Measurements from ENCODE around the gene CCDC187. TPM values are rescaled to one million over a fixed set of nuclear protein-coding genes. Genes with fewer than 3 reads are reported as not detected.
"Not testable (repeated sequence)": the region's sequence is repeated elsewhere in the genome, so short reads cannot be mapped to it uniquely, and the experiment has no call there.

Gene CCDC187
- total and polyA plus RNA-seq, 2 experiments from 2014 or later: 0.13 to 1.3 TPM

DNA sequence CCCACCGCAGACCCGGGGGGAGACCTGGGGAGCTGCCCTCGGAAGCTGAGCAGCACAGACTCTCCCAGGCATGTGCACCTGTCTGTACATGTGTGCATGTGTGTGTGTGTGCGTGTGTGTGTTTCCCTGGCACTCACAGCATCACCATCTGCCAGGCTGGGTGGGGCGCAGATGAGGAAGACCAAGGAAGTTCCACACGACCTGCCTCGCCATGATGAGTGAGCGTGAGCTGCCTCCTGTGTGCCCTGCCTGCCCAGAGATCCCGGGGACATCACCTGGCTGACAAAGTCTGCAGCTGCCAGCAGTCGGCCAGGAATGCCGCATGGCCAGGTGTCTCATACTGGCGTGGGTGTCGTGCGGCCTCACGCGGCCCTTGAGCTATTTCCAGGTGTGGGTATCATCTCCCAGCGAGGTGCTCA is 19.5 kb upstream of the CCDC187 start:
- no peak overlapping the region for H3K27ac ChIP-seq
- DNase-seq (ENCODE audit: low read depth in 1 of 2, low spot score in 1 of 2): no peak
- TF ChIP-seq, protein P1, sequence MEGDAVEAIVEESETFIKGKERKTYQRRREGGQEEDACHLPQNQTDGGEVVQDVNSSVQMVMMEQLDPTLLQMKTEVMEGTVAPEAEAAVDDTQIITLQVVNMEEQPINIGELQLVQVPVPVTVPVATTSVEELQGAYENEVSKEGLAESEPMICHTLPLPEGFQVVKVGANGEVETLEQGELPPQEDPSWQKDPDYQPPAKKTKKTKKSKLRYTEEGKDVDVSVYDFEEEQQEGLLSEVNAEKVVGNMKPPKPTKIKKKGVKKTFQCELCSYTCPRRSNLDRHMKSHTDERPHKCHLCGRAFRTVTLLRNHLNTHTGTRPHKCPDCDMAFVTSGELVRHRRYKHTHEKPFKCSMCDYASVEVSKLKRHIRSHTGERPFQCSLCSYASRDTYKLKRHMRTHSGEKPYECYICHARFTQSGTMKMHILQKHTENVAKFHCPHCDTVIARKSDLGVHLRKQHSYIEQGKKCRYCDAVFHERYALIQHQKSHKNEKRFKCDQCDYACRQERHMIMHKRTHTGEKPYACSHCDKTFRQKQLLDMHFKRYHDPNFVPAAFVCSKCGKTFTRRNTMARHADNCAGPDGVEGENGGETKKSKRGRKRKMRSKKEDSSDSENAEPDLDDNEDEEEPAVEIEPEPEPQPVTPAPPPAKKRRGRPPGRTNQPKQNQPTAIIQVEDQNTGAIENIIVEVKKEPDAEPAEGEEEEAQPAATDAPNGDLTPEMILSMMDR (IDR thresholded peaks at IDR 0.05; ENCODE audit: low read depth, low read length): no peak

GRCh38 chr9:136322756-136323330 is 18.9 kb upstream of the CCDC187 start:
- Histone ChIP-seq H3K27ac (no peak overlapping the region), H3K27me3 (no peaks in the 10 kb centered on the region), H3K9me3 (ENCODE audit: low read depth) (no peaks in the 10 kb centered on the region), H3K4me3 (no peak overlapping the region), H3K36me3 (no peaks in the 10 kb centered on the region), H3K4me1 (ENCODE audit: low read depth) (peaks cover 22% of the 10 kb centered on the region)
- TF ChIP-seq, protein P1 (IDR thresholded peaks at IDR 0.05; ENCODE audit: low read depth, low read length): no peak
- DNase-seq (ENCODE audit: low read depth in 1 of 2, low spot score in 1 of 2): no peak

More for the DNA sequence above, 19.5 kb upstream of the CCDC187 start:
- Histone ChIP-seq H3K4me3 (no peak overlapping the region), H3K9me3 (ENCODE audit: low read depth) (no peaks in the 10 kb centered on the region), H3K27me3 (no peaks in the 10 kb centered on the region), H3K36me3 (no peaks in the 10 kb centered on the region), H3K4me1 (ENCODE audit: low read depth) (peaks cover 27% of the 10 kb centered on the region)

- no peaks in the 10 kb centered on the region for H3K36me3 ChIP-seq
- peaks cover 16% of the 10 kb centered on the region for H3K4me1 ChIP-seq (ENCODE audit: low read depth)
- no peak overlapping the region for H3K27ac ChIP-seq
- TF ChIP-seq, protein P1 (IDR thresholded peaks at IDR 0.05; ENCODE audit: low read depth, low read length): no peak
- no peaks in the 10 kb centered on the region for H3K9me3 ChIP-seq (ENCODE audit: low read depth)
- no peak overlapping the region for H3K4me3 ChIP-seq
- no peak for DNase-seq (ENCODE audit: low read depth in 1 of 2, low spot score in 1 of 2)
- H3K27me3 ChIP-seq: no peaks in the 10 kb centered on the region
These were observed 17.7 kb upstream of the CCDC187 start for GRCh38 chr9:136321561-136321960.

DNA sequence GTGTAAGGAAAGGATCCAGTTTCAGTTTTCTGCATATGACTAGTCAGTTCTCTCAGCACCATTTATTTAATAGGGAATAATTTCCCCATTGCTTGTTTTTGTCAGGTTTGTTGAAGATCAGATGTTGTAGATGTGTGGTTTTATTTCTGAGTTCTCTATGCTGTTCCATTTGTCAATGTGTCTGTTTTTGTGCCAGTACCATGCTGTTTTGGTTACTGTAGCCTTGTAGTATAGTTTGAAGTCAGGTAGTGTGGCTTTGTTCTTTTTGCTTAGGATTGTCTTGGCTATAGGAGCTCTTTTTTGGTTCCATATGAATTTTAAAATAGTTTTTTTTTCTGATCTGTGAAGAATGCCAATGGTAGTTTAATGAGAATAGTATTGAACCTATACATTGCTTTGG is 17.1 kb upstream of the CCDC187 start:
- DNase-seq (ENCODE audit: low read depth in 1 of 2, low spot score in 1 of 2); H3K27me3 ChIP-seq; H3K27ac ChIP-seq; H3K36me3 ChIP-seq; H3K4me3 ChIP-seq; H3K9me3 ChIP-seq (ENCODE audit: low read depth): not testable (repeated sequence)
- peaks cover 10% of the 10 kb centered on the region for H3K4me1 ChIP-seq (ENCODE audit: low read depth)

DNA sequence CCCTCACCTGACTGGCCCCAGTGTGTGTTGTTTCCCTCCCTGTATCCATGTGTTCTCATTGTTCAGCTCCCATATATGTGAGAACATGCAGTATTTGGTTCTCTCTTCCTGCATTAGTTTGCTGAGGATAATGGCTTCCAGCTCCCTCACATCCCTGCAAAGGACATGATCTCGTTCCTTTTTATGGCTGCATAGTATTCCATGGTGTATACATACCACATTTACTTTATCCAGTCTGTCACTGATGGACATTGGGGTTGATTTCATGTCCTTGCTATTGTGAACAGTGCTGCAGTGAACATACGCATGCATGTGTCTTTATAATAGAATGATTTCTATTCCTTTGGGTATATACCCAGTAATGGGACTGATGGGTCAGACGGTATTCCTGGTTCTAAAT is 16.1 kb upstream of the CCDC187 start:
- not testable (repeated sequence) for H3K36me3 ChIP-seq; H3K27me3 ChIP-seq; H3K27ac ChIP-seq; DNase-seq (ENCODE audit: low read depth in 1 of 2, low spot score in 1 of 2); H3K4me1 ChIP-seq (ENCODE audit: low read depth); H3K9me3 ChIP-seq (ENCODE audit: low read depth); H3K4me3 ChIP-seq

DNA sequence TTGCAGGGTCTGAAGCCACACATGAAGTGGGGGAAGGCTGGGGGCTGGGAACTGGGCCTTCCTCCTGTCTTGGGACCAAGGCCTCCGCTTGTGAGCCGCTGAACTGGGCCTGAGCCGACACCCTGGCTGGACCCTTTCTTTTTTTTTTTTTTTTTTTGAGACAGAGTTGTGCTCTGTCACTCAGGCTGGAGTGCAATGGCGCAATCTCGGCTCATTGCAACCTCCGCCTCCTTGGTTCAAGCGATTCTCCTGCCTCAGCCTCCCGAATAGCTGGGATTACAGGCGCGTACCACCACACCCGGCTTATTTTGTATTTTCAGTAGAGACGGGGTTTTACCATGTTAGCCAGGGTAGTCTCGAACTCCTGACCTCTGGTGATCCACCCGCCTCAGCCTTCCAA is 15.3 kb upstream of the CCDC187 start:
- H3K27me3 ChIP-seq; H3K27ac ChIP-seq; H3K4me3 ChIP-seq; H3K9me3 ChIP-seq (ENCODE audit: low read depth); H3K4me1 ChIP-seq (ENCODE audit: low read depth); H3K36me3 ChIP-seq; DNase-seq (ENCODE audit: low read depth in 1 of 2, low spot score in 1 of 2): not testable (repeated sequence)

GRCh38 chr9:136318776-136319241 is 14.9 kb upstream of the CCDC187 start:
- TF ChIP-seq, protein P1 (IDR thresholded peaks at IDR 0.05; ENCODE audit: low read depth, low read length): no peak
- no peaks in the 10 kb centered on the region for H3K36me3 ChIP-seq
- no peaks in the 10 kb centered on the region for H3K9me3 ChIP-seq (ENCODE audit: low read depth)
- no peak for DNase-seq (ENCODE audit: low read depth in 1 of 2, low spot score in 1 of 2)
- no peaks in the 10 kb centered on the region for H3K27me3 ChIP-seq
- no peak overlapping the region for H3K4me3 ChIP-seq
- no peak overlapping the region for H3K27ac ChIP-seq
- H3K4me1 ChIP-seq (ENCODE audit: low read depth): no peaks in the 10 kb centered on the region

Measured in cardiac muscle cell (in vitro differentiated cells and primary cell).